GM12801 (cell line): Measurements from ENCODE around the gene PBX1.

Source experiments
- CTCF ChIP-seq: IDR thresholded peaks from one replicate; pipeline ENCODE4 v1.5.1; 2011; ENCODE audit warnings: control low read depth; ENCODE audit not compliant: insufficient read length; ENCODE audit errors: extremely low read depth

The PBX1 gene

GRCh38 chr1:164763098-164763497, 204.1 kb downstream of the PBX1 start:
- no peak for TF ChIP-seq CTCF

GRCh38 chr1:164764333-164764732, 205.3 kb downstream of the PBX1 start:
- TF ChIP-seq CTCF, result no peak

GRCh38 chr1:164765557-164765956, 206.6 kb downstream of the PBX1 start:
- no peak for TF ChIP-seq CTCF

DNA sequence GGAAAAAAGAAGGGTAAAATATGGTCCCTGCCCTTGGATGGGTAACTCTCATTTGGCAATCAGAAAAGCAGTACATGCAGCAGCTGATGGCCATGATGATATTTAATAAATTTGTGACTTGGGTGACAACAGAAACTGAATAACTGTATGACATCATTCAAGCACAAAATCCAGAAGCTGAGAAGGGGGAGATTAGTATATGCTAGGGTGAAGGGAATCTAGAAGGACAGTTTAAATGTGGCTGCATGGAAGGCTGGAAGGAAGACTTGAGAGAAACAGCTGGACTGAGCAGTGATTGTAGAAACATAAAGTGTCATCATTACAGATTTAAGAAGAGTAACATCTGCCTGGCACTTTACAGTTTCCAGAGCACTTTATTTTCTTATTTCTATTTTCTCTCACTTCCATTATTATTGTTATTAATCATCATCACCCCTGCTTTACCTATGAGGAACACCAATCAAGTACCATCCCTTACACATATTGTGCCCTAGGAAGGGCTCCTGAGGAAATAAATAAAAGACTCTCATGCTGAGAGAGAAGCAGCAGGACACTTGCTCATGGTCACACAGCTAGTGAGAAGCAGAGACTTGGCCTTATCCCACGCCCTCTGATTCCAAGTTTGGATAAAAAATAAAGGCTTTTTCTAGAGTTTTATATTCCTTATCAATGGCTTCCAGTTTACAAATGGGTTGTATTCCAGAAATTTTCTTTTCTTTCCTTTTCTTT, 207.2 kb downstream of the PBX1 start:
- no peak for TF ChIP-seq CTCF

DNA sequence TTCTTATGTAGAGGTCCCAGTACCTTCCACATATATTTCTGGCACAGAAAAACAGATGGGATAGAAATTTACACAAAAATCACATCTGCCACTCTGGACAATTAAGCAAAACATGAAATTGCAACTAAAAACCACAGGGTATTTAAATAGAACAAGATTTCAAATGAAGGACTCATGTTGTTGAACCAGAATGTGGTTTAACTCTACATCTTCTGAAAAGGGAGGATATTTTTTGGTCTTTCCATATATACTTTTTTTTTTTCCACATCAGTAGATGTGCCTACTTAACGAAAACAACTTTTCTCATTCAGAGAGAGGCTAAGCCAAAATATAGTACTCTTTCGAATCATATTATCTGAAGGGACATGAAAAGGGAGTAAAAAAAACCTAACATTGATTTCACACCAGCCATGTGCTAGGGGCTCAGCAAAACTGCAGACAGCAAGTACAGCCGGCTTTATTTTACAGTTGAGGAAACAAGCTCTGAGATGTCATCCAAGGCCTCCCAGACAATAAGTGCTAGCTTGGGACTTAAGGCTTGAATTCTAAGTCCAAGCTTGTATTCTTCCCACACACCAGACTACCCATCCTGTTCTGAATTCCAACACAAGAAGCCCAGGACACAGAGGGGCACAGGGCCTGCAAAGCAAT, 208.9 kb downstream of the PBX1 start:
- TF ChIP-seq CTCF, result no peak

GRCh38 chr1:164768619-164769018, 209.6 kb downstream of the PBX1 start:
- no peak for TF ChIP-seq CTCF

GRCh38 chr1:164769486-164770130, 210.6 kb downstream of the PBX1 start:
- no peak for TF ChIP-seq CTCF
